ENCODE measurements around the gene GAPT. TPM values are rescaled to one million over a fixed set of nuclear protein-coding genes. Genes with fewer than 3 reads are reported as not detected.

Gene GAPT
- total RNA-seq, 1 experiment from 2014 or later: not detected

- intact Hi-C loops (cut with micrococcal nuclease; ENCODE audit: unreplicated experiment): no loop called here
- no peak overlapping the region for H3K4me3 ChIP-seq (ENCODE audit: low read depth, low read length, poor library complexity, severe bottlenecking)
- H3K27ac ChIP-seq (ENCODE audit: low read depth, low read length, poor library complexity, severe bottlenecking): no peak overlapping the region
- BruUV-seq (replicated peaks): no TSS peak
- no peaks in the 10 kb centered on the region for H3K4me1 ChIP-seq (ENCODE audit: insufficient read depth, low read length, poor library complexity, severe bottlenecking)
- no peaks in the 10 kb centered on the region for H3K36me3 ChIP-seq (ENCODE audit: insufficient read depth, low read length, poor library complexity, severe bottlenecking)
- H3K9me3 ChIP-seq (ENCODE audit: low read depth, low read length, poor library complexity, severe bottlenecking): no peaks in the 10 kb centered on the region
- ChIA-PET CTCF (no interaction called here), POLR2A (ENCODE audit: low non-redundant PET) (no interaction called here)
- no peaks in the 10 kb centered on the region for H3K27me3 ChIP-seq (replicated peaks; ENCODE audit: insufficient read depth, low read depth, low read length, poor library complexity)
- TF ChIP-seq EZH2 (IDR thresholded peaks at IDR 0.05; ENCODE audit: borderline replicate concordance, low read depth, low read length, poor library complexity, severe bottlenecking) (no peak), CTCF (conservative IDR thresholded peaks at IDR 0.05; ENCODE audit: low read depth, low read length) (no peak)
- DNase-seq (ENCODE audit: low spot score): no peak
Observed at GRCh38 chr5:58447226-58447625, 44.0 kb upstream of the GAPT start.

DNA sequence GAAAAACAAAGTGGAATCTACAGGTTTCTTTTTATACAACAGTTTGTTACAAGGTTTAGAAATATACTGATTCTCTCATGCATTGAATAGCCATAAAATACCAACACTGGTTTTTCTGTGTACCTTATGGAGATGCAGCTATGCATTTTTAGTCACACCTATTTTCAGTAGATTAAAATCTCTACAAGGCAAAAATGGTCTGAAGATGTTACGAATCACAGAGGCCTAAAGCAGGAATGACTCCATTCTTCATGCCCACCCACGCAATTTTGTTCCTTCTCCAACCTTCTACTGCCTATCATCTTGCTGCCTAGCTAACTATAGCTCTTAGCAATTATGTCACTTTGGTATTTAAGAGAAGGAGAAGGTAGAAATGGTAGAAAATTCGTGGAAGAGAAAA, 41.2 kb upstream of the GAPT start:
- Histone ChIP-seq H3K36me3 (ENCODE audit: insufficient read depth, low read length, poor library complexity, severe bottlenecking) (no peaks in the 10 kb centered on the region), H3K9me3 (ENCODE audit: low read depth, low read length, poor library complexity, severe bottlenecking) (no peaks in the 10 kb centered on the region), H3K27ac (ENCODE audit: low read depth, low read length, poor library complexity, severe bottlenecking) (no peak overlapping the region), H3K27me3 (replicated peaks; ENCODE audit: insufficient read depth, low read depth, low read length, poor library complexity) (no peaks in the 10 kb centered on the region), H3K4me3 (ENCODE audit: low read depth, low read length, poor library complexity, severe bottlenecking) (no peak overlapping the region), H3K4me1 (ENCODE audit: insufficient read depth, low read length, poor library complexity, severe bottlenecking) (no peaks in the 10 kb centered on the region)
- ChIA-PET POLR2A (ENCODE audit: low non-redundant PET) (no interaction called here), CTCF (no interaction called here)
- intact Hi-C loops (cut with micrococcal nuclease; ENCODE audit: unreplicated experiment): no loop called here
- TF ChIP-seq EZH2 (IDR thresholded peaks at IDR 0.05; ENCODE audit: borderline replicate concordance, low read depth, low read length, poor library complexity, severe bottlenecking) (no peak), CTCF (conservative IDR thresholded peaks at IDR 0.05; ENCODE audit: low read depth, low read length) (no peak)
- BruUV-seq (replicated peaks): no TSS peak
- no peak for DNase-seq (ENCODE audit: low spot score)

- CTCF ChIA-PET: no interaction called here
Observed at GRCh38 chr5:58450811-58451629, 40.2 kb upstream of the GAPT start.

More at GRCh38 chr5:58450811-58451629, 40.2 kb upstream of the GAPT start:
- H3K4me3 ChIP-seq (ENCODE audit: low read depth, low read length, poor library complexity, severe bottlenecking): no peak overlapping the region
- intact Hi-C loops (cut with micrococcal nuclease; ENCODE audit: unreplicated experiment): no loop called here
- DNase-seq (ENCODE audit: low spot score): no peak
- POLR2A ChIA-PET (ENCODE audit: low non-redundant PET): no interaction called here
- H3K9me3 ChIP-seq (ENCODE audit: low read depth, low read length, poor library complexity, severe bottlenecking): no peaks in the 10 kb centered on the region
- BruUV-seq (replicated peaks): no TSS peak
- H3K27ac ChIP-seq (ENCODE audit: low read depth, low read length, poor library complexity, severe bottlenecking): no peak overlapping the region
- no peaks in the 10 kb centered on the region for H3K36me3 ChIP-seq (ENCODE audit: insufficient read depth, low read length, poor library complexity, severe bottlenecking)
- H3K4me1 ChIP-seq (ENCODE audit: insufficient read depth, low read length, poor library complexity, severe bottlenecking): no peaks in the 10 kb centered on the region
- TF ChIP-seq CTCF (conservative IDR thresholded peaks at IDR 0.05; ENCODE audit: low read depth, low read length) (no peak), EZH2 (IDR thresholded peaks at IDR 0.05; ENCODE audit: borderline replicate concordance, low read depth, low read length, poor library complexity, severe bottlenecking) (no peak)
- no peaks in the 10 kb centered on the region for H3K27me3 ChIP-seq (replicated peaks; ENCODE audit: insufficient read depth, low read depth, low read length, poor library complexity)

Data from A673 (cell line).